Measurements from ENCODE around the gene ASPHD1.

The ASPHD1 gene

DNA sequence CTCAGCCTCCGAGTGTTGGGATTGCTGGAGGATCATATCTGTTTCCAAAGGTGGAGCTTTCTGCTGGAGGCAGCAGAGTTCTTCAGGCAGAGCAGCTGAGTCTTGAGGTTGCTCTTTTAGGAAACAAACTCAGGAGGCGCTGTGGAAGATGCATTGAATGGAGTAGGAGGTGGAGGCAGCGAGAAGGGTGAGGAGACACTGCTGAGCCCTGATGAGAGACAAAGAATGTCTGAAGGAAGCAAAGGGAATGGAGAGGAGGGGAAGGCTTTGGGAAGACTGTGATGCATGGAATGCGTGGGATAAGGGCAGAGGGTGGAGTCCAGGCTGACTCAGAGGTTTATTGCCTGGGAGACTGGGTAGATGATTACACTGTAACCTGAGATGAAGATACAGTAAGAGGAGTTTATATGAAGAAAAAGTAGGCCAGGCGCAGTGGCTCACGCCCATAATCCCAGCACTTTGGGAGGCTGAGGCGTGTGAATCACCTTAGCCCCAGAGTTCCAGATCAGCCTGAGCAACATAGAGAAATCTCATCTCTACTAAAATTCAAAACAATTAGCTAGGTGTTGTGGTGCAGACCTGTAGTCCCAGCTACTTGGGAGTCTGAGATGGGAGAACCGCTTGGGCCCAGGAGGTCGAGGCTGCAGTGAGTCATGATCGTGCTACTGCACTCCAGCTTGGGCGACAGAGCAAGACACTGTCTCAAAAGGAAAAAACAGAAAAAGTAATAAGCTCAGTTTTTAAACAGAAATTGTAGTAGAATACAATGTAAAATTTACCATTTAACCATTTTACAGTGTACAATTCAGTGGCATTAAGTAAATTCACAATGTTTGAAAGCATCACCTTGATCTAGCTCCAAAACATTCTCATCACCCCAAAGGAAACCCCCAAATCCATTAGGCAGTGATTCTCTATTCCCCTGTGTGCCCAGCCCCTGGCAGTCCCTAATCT, 43.8 kb downstream of the ASPHD1 start:
- peak; percentile 43 for DNase-seq

DNA sequence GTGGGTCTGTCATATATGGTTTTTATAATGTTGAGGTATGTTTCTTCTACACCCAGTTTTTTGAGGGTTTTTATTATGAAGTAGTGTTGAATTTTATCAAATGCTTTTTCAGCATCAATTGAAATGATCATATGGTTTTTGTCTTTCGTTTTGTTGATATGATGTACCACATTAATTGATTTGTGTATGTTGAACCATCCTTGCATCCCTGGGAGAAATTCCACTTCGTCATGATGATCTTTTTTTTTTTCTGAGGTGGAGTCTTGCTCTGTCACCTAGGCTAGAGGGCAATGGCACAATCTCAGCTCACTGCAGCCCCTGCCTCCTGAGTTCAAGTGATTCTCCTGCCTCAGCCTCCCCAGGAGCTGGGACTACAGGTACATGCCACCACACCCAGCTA, 47.6 kb downstream of the ASPHD1 start:
- DNase-seq = no peak

DNA sequence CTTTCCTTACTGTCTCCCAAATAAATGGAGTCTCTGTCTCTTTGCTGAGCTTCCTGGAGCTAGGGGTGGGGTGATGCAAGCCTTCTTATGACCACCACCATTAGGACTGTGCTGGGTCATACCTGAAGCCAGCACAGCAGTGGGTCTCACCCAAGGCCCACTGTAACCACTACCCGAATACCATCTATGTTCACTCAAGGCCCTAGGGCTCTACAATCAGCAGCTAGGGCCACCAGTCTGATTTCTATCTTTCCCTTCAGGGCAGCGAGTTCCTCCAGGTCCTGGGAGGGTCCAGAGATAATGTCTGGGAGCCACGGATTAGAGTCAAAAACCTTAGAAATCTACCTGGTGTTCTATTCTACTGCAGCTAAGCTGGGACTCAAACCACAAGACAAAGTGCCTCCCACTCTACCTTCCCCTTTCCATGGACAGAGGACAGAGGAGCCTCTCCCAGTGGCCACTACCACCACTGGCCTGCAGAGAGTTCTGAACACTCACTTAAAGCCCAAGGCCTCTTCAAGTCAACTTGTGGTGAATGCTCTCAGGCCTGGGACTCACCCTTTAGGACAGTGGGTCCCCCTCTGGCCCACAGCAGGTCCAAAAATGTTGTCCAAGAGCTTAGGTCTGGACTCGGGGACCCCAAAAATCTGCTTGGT, 50.6 kb downstream of the ASPHD1 start:
- no peak for DNase-seq

DNA sequence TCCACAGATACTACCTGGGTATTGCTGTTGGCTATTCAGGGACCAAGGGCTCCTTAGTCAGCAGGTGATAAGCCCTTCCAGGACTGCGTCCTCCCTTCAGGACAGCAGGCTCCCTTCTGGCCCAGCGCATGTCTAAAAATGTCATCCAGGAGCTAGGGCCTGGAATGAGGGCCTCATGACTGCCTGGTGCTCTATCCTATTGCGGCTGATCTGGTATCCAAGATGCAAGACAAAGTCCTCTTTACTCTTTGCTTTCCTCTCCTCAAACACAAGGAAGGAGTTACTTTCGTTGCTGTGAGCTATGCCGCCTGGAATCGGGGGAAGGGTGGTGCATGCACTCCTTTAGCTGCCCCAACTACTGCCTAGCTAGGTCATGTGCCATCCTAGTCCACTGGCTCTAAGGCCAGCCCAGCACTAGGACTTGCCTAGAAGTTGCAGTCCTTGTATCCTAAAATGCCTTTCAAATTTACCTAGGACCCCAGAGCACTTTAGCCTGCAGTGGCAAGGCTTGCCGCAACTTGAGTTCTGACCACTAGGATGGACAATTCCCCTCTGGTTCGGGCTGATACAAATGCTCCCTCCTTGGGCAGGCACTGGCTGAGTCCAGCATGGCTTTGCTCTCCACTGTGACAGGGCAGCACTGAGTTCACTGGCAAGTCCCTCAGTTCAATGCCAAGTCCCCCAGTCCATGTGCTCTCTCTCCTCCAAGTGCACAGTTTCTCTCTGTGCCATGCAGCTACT, 51.5 kb downstream of the ASPHD1 start:
- no peak for DNase-seq

Measured in NCI-H345 (cell line).